GM19035 (cell line): ENCODE measurements around the gene NFIL3.

ENCODE experiments used
- ATAC-seq: cut with Tn5 transposase; IDR thresholded peaks from one replicate; pipeline ENCODE4 v1.9.1; 2021; ENCODE audit not compliant: unreplicated experiment

NFIL3 gene

GRCh38 chr9:91361291-91362050 is 62.2 kb downstream of the NFIL3 start, which contains the start of gene AUH:
TSS of gene AUH (minus strand) at chr9:91361918. CDS start at chr9:91361889, 29 bp downstream.
- peak; percentile 85 for ATAC-seq

DNA sequence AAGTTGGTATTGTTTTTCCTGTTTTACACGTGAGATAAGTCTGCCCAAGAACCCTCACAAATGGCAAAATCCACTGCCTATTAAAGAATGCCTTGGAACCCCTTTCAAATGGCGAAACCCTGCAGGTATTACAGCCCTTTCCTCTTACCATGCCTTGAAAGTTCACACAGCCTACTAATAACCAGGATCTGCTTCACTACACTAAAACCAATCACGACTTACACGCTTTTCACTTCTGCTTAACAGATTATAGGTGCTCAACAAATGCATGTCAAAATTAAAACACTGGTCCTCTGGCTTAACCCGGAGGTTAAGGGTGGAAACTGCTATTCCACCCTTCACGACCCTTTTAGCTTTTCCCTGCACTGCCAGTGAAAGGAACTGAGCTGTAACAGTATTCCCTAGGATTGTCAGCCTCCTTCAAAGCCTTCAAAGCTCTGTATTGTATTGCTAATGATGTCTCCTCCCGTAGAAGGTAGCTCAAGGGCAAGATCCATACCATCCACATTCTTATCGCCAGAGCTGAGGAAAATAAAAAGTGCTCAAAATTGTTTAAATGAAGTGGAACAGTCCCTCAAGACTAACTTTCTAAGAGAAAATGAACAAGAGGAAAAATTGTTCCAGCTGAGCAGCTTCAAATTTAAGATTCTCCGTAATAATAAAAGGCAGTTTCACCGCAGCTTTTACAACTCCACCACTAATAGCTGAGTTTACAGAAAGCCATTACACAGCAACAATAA is 62.9 kb downstream of the NFIL3 start:
- no peak for ATAC-seq

DNA sequence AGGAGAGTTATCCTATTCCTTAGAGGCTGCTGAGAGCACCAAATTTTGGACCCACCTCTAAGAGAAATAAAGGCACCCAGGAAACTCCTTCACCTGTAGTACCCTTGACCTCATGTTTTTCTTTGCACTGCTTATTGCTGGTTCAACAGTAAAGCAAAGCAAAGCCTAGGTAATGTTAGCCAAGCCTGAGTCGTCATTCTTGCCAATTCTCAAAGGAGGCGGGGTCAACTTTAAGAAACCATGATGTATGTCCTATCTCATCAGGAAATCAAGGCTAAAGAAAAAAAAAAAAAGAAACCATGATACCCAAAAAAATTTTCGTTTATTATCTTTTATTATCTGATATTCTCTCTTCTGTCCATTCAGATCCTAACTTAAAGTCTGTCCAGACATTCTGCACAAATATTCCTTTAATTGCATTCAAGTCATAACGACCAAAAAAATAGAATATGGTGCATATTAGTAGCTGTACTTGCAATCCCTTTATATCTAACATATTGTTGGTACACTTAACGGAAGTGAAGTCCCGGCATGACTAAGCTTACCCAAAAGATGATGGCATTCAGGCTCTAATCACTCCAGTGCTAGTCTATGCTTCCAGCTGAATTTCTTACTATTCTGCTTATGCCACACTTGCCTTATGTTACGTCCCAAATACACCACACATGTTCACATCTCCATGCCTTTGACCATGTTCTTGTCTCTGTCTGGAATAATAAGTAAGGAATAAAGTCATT is 63.7 kb downstream of the NFIL3 start:
- ATAC-seq = no peak

DNA sequence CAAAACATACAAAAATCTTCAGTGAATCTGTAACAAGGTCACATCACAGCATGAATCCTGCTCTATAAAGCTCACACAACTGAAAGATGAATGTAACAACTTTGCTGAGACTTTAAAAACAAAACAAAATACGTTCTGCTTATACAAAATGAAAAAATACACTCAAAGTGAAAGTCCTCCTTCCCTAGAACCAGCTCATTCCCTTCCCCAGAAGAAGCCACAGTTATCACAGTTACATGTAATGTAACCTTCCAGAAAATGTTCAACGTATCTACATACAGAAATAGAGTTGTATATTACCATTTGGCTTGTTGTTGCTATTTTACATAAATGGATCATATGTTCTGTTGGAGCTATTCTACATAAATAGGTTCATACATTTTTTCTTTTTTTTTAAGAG is 64.5 kb downstream of the NFIL3 start:
- ATAC-seq = no peak
